Activated T-helper 2 cell treated with anti-CD3 and anti-CD28 coated beads, Interferon-gamma antibody, Interleukin-2, Interleukin-4, amounts not matched to agents 10 μg/mL and 5 μg/mL and 100 μg/mL, durations not matched to agents 14 hours and 24 hours and 36 hours (primary cell): ENCODE results near the gene TTC13. TPM values are rescaled to one million over a fixed set of nuclear protein-coding genes. Genes with fewer than 3 reads are reported as not detected.

Experiments used
- DNase-seq: peaks from one replicate; pipeline ENCODE4 v3.0.0; 2021; ENCODE audit warnings: low spot score
- H3K27ac Mint-ChIP-seq: one replicate; pipeline ENCODE4 v1.8.0; 2021; ENCODE audit warnings: mixed read lengths
- H3K27me3 Mint-ChIP-seq: one replicate; pipeline ENCODE4 v1.8.0; 2021; ENCODE audit warnings: low read depth, mixed read lengths
- H3K36me3 Mint-ChIP-seq: one replicate; pipeline ENCODE4 v1.8.0; 2021; ENCODE audit warnings: low read depth, mixed read lengths
- H3K4me1 Mint-ChIP-seq: one replicate; pipeline ENCODE4 v1.8.0; 2021; ENCODE audit warnings: low read depth, mixed read lengths
- H3K4me3 Mint-ChIP-seq: one replicate; pipeline ENCODE4 v1.8.0; 2021; ENCODE audit warnings: low read depth, mild to moderate bottlenecking, moderate library complexity, mixed read lengths
- H3K9me3 Mint-ChIP-seq: one replicate; pipeline ENCODE4 v1.8.0; 2021; ENCODE audit warnings: mixed read lengths
- intact Hi-C: fragments of 100-400 bp; cut with micrococcal nuclease; formaldehyde crosslinking; loops from one replicate; pipeline ENCODE4 v1.15.1; 2023
- total RNA-seq: library from RNA; stranded (reverse); gene quantifications from 2 replicates; pipeline ENCODE4 v1.2.3, GENCODE V29; 2022

Gene TTC13
- total RNA-seq, 1 donor from 2014 or later: 17.7 TPM

DNA sequence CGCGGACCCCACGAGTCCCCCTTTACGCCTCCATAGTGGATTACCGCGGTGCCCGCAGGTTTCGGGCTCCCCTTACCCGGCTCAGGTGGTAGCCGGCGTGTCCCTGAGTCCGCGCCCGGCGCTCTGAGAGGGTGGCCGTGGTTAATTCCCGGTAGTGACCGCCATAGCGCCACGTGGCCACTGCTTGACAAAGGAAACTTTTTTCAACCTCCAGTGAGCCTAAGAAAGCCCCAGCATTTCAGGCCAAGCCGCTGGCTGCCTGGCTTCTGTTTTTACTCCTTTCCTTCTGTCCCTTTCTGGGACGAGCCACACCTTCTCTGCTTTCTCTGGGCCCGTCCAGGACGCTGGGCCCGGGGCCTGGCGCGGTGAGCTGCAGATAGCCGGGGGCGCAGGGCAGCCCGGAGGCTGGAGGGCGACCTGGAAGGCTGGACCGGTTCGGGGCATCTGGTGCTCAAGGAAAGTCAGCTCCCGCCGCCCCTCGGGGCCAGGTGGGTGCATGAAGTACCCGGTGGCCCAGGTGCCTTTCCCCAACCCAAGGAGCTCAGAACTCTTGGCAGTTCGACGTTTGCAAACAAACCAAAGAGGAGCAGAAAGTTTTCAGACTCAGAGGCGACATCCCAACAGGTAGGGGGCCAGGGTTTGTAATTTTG, 109.8 kb downstream of the TTC13 start:
- H3K4me3 Mint-ChIP-seq: peak overlapping the region; percentile 78
- DNase-seq: no peak
- no peaks in the 10 kb centered on the region for H3K36me3 Mint-ChIP-seq
- no peaks in the 10 kb centered on the region for H3K9me3 Mint-ChIP-seq
- peaks cover 31% of the 10 kb centered on the region for H3K27me3 Mint-ChIP-seq
- intact Hi-C loops: loop anchor here (2.0 to 5.0 kb wide), 4 partner anchors 110 to 468 kb away; partner anchors contain the start of genes ARV1, COG2, EXOC8 and FAM89A
- H3K4me1 Mint-ChIP-seq: peaks cover 15% of the 10 kb centered on the region
- H3K27ac Mint-ChIP-seq: peak overlapping the region; percentile 60

- Mint-ChIP-seq H3K27ac (peak within 1 kb of the TSS; percentile 64), H3K27me3 (peaks cover 31% of the 10 kb centered on the region), H3K4me3 (peak within 1 kb of the TSS; percentile 82), H3K36me3 (no peaks in the 10 kb centered on the region), H3K4me1 (peaks cover 19% of the 10 kb centered on the region), H3K9me3 (no peaks in the 10 kb centered on the region)
- intact Hi-C loops: loop anchor here (2.0 to 5.0 kb wide), 4 partner anchors 111 to 469 kb away; partner anchors contain the start of genes ARV1, COG2, EXOC8 and FAM89A
- peak; percentile 67 for DNase-seq
These were observed 110.5 kb downstream of the TTC13 start, which contains the start of gene C1orf198 for GRCh38 chr1:230867903-230868735. Gene C1orf198 (minus strand): TSS chr1:230868521. CDS start chr1:230868512, 9 bp downstream.

DNA sequence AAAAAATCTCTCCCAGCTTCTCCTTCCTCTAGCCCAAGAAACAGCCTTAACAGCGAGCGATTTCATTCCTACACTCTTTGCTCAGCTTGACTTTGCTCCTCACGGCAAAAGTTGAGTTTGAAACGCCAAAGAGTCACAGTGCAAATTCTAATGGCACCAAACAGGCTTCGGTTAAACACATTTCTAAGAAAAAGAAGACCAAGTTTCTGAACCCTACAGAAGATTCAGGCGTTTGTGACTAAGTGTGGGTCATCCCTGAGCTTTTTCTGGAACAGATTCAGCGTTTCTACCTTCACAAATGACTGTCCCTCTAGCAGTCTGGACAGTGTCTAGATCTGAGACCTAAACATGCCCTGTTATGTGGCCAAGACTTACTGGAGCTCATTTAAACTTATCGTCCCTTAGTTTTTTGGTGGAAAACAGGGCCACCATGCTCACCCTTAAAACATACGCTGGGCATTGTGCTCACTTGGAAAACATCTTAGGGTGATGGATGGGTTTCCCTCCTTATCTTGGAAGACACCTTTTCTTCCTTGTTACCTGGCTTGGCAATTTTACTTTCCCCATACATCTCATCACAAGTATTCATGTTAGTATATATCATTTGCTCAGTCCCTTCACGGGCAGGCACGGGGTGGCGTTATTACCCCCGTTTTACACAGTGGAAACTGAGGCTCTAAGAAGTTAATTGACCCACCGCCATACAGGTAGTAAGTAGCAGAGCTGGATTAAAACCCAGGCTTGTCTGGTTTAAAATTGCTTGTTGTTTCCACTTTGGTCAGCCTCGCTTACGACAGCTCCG, 111.4 kb downstream of the TTC13 start:
- H3K4me1 Mint-ChIP-seq: peaks cover 26% of the 10 kb centered on the region
- no peak overlapping the region for H3K27ac Mint-ChIP-seq

DNA sequence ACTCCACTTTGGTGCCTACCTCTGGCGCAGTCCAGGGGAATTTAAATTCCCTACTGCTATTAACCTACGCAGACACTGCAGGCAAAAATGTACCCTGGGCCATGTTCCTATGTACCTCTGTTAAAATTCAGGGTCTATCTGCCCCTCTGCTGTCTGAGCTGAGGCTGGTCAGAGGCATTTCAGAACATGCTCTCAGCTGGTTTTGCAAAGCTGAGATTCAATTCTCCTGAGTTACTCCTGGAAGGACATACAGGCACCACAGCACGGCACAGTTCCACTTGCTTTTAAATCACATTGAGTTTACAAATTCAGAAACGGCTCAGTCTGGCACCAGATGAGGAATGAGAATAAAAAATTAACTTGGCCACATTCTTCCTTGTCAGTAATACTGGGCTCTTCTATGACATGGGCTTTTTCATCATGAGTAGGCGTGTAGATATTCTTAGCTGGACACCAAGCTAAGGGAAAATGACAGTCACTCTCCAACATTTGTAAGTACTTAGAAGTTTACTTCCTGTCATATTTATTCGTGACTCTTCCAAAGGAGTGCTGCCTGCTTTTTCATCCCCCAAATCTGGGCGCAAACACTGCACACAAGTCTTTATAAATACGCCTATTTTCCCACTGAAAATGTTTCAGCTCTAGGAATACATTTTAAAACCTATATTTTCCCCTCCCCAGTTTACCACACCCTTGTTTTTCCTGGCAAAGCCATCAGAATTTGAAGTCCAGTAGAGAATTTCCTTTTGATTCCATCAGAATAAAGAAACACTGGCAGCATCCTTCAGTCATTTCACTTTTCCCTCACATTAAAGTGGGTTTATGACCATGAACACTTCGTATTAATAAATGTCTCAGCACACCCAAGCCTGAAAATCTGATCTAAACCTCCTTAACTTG, 112.2 kb downstream of the TTC13 start:
- DNase-seq: no peak
- intact Hi-C loops: loop anchor here (5.0 kb wide), 3 partner anchors 176 to 471 kb away; partner anchors contain the start of genes COG2, EXOC8, FAM89A and SPRTN
- peak overlapping the region; percentile 77 for H3K4me3 Mint-ChIP-seq
- H3K9me3 Mint-ChIP-seq: no peaks in the 10 kb centered on the region
- H3K36me3 Mint-ChIP-seq: no peaks in the 10 kb centered on the region
- H3K4me1 Mint-ChIP-seq: peaks cover 27% of the 10 kb centered on the region
- peaks cover 27% of the 10 kb centered on the region for H3K27me3 Mint-ChIP-seq
- H3K27ac Mint-ChIP-seq: no peak overlapping the region

More for the DNA sequence above, 111.4 kb downstream of the TTC13 start:
- intact Hi-C loops: loop anchor here (5.0 kb wide), 3 partner anchors 175 to 470 kb away; partner anchors contain the start of genes COG2, EXOC8, FAM89A and SPRTN
- H3K4me3 Mint-ChIP-seq: peak overlapping the region; percentile 77
- no peaks in the 10 kb centered on the region for H3K9me3 Mint-ChIP-seq
- H3K36me3 Mint-ChIP-seq: no peaks in the 10 kb centered on the region
- peaks cover 31% of the 10 kb centered on the region for H3K27me3 Mint-ChIP-seq
- no peak for DNase-seq

DNA sequence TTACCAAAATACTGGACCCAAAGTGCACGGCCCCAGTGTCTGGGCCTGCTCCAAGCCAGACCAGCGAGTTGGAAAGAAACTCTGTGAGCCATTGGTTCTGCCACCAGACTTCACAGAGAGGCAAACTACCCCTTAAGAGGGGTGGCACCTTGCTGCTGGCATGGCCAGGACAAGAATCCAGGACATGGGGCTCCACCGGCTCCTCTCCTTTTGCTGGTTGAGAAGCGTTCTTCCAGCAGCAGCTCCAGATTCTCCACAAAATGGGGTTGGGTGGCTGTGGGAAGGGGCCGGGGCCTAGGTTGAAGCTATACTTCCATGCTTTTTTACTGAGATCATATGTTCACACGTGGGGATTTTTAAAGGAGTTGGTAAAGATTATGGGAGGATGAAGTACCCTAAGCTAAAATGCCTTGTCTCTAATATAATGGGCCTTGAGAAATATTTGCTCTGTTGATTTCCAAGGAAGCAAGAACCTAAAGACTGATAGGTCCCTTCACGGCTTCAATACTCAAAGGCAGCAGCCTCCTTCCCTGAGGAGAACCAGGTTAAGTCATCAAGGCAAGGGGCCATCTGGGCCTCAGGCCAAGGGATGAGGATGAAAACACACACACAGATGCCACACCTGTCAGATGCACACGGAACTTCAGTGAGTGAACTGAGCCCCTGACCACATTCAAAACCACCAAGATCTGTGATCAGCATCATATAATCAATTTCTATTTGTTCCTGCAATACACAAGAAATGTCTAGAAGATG, 113.4 kb downstream of the TTC13 start:
- Mint-ChIP-seq H3K9me3 (no peaks in the 10 kb centered on the region), H3K36me3 (no peaks in the 10 kb centered on the region), H3K4me1 (peaks cover 30% of the 10 kb centered on the region), H3K27ac (no peak overlapping the region), H3K4me3 (no peak overlapping the region), H3K27me3 (peaks cover 23% of the 10 kb centered on the region)
- intact Hi-C loops: loop anchor here (5.0 kb wide), 3 partner anchors 177 to 472 kb away; partner anchors contain the start of genes COG2, EXOC8, FAM89A and SPRTN
- no peak for DNase-seq

DNA sequence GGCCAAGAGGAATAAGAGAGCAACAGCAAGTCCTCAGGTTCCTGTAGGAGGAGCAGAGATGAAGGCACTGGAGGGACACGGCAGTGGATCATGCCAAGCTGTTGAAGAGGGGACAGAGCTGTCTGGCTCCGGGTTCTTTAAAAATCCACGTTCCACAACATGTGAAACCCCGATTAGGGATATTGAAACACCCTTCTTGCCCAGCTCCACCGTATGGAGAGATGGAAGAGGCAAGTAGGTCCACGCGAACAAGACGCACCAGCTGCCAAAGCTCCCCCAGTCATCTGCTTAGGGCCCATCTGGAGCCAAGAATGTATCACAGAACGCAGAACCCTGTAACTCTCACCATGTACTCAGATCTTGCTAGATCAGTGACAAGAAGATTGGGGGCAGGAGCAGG, 114.2 kb downstream of the TTC13 start:
- H3K4me1 Mint-ChIP-seq: peaks cover 30% of the 10 kb centered on the region
- no peak overlapping the region for H3K27ac Mint-ChIP-seq
- intact Hi-C loops: no loop called here
- H3K27me3 Mint-ChIP-seq: peaks cover 18% of the 10 kb centered on the region
- H3K9me3 Mint-ChIP-seq: no peaks in the 10 kb centered on the region
- no peak for DNase-seq
- no peaks in the 10 kb centered on the region for H3K36me3 Mint-ChIP-seq
- no peak overlapping the region for H3K4me3 Mint-ChIP-seq

GRCh38 chr1:230863449-230863848, 115.2 kb downstream of the TTC13 start:
- Mint-ChIP-seq H3K4me3 (no peak overlapping the region), H3K36me3 (no peaks in the 10 kb centered on the region), H3K4me1 (peaks cover 30% of the 10 kb centered on the region), H3K27me3 (peaks cover 16% of the 10 kb centered on the region), H3K27ac (no peak overlapping the region), H3K9me3 (no peaks in the 10 kb centered on the region)
- intact Hi-C loops: no loop called here
- no peak for DNase-seq

- Mint-ChIP-seq H3K27me3 (peaks cover 10% of the 10 kb centered on the region), H3K27ac (no peak overlapping the region), H3K36me3 (no peaks in the 10 kb centered on the region), H3K9me3 (no peaks in the 10 kb centered on the region), H3K4me1 (peaks cover 23% of the 10 kb centered on the region), H3K4me3 (no peak overlapping the region)
- no peak for DNase-seq
- intact Hi-C loops: no loop called here
These were observed 116.6 kb downstream of the TTC13 start for GRCh38 chr1:230861970-230862595.

GRCh38 chr1:230861489-230861888, 117.2 kb downstream of the TTC13 start:
- H3K27me3 Mint-ChIP-seq: peaks cover 4% of the 10 kb centered on the region
- H3K4me3 Mint-ChIP-seq: no peak overlapping the region
- H3K4me1 Mint-ChIP-seq: peaks cover 18% of the 10 kb centered on the region
- no peak for DNase-seq
- intact Hi-C loops: no loop called here
- H3K27ac Mint-ChIP-seq: no peak overlapping the region
- H3K36me3 Mint-ChIP-seq: no peaks in the 10 kb centered on the region
- no peaks in the 10 kb centered on the region for H3K9me3 Mint-ChIP-seq

DNA sequence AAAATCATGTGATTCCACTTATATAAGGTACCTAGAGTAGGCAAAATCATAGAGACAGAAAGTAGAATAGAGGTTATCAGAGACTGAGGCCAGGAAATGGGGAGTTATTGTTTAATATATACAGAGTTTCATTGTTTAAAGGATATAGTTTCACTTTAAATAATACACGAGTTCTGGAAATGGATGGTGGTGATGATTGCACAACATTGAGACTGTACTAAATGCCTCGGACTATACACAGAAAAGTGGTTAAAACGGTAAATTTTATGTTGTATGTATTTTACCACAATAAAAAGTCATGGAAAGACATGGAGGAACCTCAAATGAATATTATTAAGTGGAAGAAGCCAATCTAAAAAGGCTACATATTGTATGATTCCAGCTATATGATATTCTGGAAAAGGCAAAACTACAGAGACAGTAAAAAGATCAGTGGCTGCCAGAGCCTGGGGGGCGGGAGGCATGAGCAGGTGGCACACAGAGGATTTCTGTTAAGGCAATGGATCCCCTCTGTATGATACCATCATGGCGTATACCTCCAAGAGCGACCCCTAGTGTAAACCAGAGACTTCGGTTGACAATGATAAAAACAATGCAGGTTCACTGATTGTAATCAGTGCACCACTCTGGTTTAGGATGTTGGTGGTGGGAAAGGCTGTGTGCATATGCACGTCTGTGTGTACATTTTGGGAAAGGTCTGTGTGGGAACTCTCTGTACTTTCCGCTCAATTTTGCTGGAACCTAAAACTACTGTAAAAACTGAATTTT, 117.9 kb downstream of the TTC13 start:
- peaks cover 15% of the 10 kb centered on the region for H3K4me1 Mint-ChIP-seq
- no peak overlapping the region for H3K27ac Mint-ChIP-seq
- intact Hi-C loops: no loop called here
- H3K27me3 Mint-ChIP-seq: no peaks in the 10 kb centered on the region
- no peak for DNase-seq
- H3K4me3 Mint-ChIP-seq: no peak overlapping the region
- no peaks in the 10 kb centered on the region for H3K9me3 Mint-ChIP-seq
- no peaks in the 10 kb centered on the region for H3K36me3 Mint-ChIP-seq
